HepG2 (cell line): ENCODE data around the gene CBLC. TPM values are rescaled to one million over a fixed set of nuclear protein-coding genes. Genes with fewer than 3 reads are reported as not detected.
A peak's percentile ranks its signal among the peaks of the same experiment; 100 is the strongest.

Source experiments
- ARID4A ChIP-seq: sonication (generic); formaldehyde crosslinking; IDR thresholded peaks from 2 replicates; pipeline ENCODE4 v1.5.0; 2020; ENCODE audit warnings: mild to moderate bottlenecking, missing genetic modification reagents, borderline replicate concordance
- BCL3 ChIP-seq: sonication (generic); formaldehyde crosslinking; IDR thresholded peaks from 2 replicates; pipeline ENCODE4 v1.5.1; 2020; ENCODE audit warnings: mild to moderate bottlenecking, missing genetic modification reagents, moderate library complexity
- CEBPB ChIP-seq: IDR thresholded peaks from 2 replicates; pipeline ENCODE4 v1.6.1; 2011; ENCODE audit warnings: low read depth, low read length, improper control_type of control experiment, borderline replicate concordance
- CEBPZ ChIP-seq: IDR thresholded peaks from 2 replicates; pipeline ENCODE4 v1.6.1; 2012; ENCODE audit warnings: low read length, improper control_type of control experiment
- GMEB1 ChIP-seq: sonication (generic); formaldehyde crosslinking; IDR thresholded peaks from 2 replicates; pipeline ENCODE4 v1.5.1; 2020; ENCODE audit warnings: missing genetic modification reagents, mild to moderate bottlenecking, borderline replicate concordance
- HOXA5 ChIP-seq: sonication (generic); formaldehyde crosslinking; IDR thresholded peaks from 2 replicates; pipeline ENCODE4 v1.4.0; 2020; ENCODE audit warnings: missing genetic modification reagents
- MAX ChIP-seq: IDR thresholded peaks from 2 replicates; pipeline ENCODE4 v1.6.1; 2012; ENCODE audit warnings: inconsistent platforms
- RBM39 ChIP-seq: fragments of 200-400 bp; formaldehyde crosslinking; IDR thresholded peaks from one replicate; pipeline ENCODE4 v1.6.1; 2018; ENCODE audit warnings: antibody characterized with exemption, mild to moderate bottlenecking, low read depth, low read length; ENCODE audit not compliant: poor library complexity, severe bottlenecking
- RFXANK ChIP-seq: IDR thresholded peaks from 2 replicates; pipeline ENCODE4 v1.6.1; 2016
- SCMH1 ChIP-seq: sonication (generic); formaldehyde crosslinking; IDR thresholded peaks from 2 replicates; pipeline ENCODE4 v1.9.0; 2021; ENCODE audit warnings: missing genetic modification reagents, mild to moderate bottlenecking, borderline replicate concordance
- SP4 ChIP-seq: sonication (generic); formaldehyde crosslinking; IDR thresholded peaks from 2 replicates; pipeline ENCODE4 v1.8.1; 2023; ENCODE audit warnings: mild to moderate bottlenecking, missing genetic modification reagents
- ZBTB39 ChIP-seq: sonication (generic); formaldehyde crosslinking; IDR thresholded peaks from 2 replicates; pipeline ENCODE4 v1.5.0; 2020; ENCODE audit warnings: missing genetic modification reagents
- ZNF570 ChIP-seq: sonication (generic); formaldehyde crosslinking; IDR thresholded peaks from 2 replicates; pipeline ENCODE4 v1.4.0; 2020; ENCODE audit warnings: mild to moderate bottlenecking, missing genetic modification reagents, borderline replicate concordance
- ZNF720 ChIP-seq: sonication (generic); formaldehyde crosslinking; IDR thresholded peaks from 2 replicates; pipeline ENCODE4 v1.4.0; 2020; ENCODE audit warnings: missing genetic modification reagents
- ZSCAN29 ChIP-seq: sonication (generic); formaldehyde crosslinking; conservative IDR thresholded peaks from 2 replicates; pipeline ENCODE4 v1.4.0; 2020; ENCODE audit warnings: mild to moderate bottlenecking, missing genetic modification reagents
- polyA plus RNA-seq, 8 experiments: library from polyadenylated mRNA; depleted of rRNA in 3 of 8; stranded (reverse) in 7 of 8; unstranded in 1 of 8; fragments of >200 nt; fragmentation: Illumina TruSeq in 4 of 8; extraction: Trizol in 4 of 8; gene quantifications; 2 replicates each; pipeline versions ENCODE4 v1.2.1 to v1.2.3, GENCODE V29; 2011 to 2016; ENCODE audit warnings: low read depth in 4 of 8, missing spikeins in 1 of 8, mixed read lengths in 1 of 8; ENCODE audit not compliant: insufficient read depth in 1 of 8
- total RNA-seq, 5 experiments: library from RNA; depleted of rRNA; stranded (reverse); fragments of >200 nt; fragmentation: Illumina TruSeq; extraction: Trizol; gene quantifications; 2 replicates each; pipeline ENCODE4 v1.2.3, GENCODE V29; 2016; ENCODE audit warnings: low read depth in 1 of 5

CBLC gene
- total and polyA plus RNA-seq, 2 of the 13 experiments (the other 11 are each of a cell fraction or from before 2014, with no cell fraction given) = 1.8 to 2.6 TPM

- TF ChIP-seq ZBTB39 (peak; percentile 100), GMEB1 (no peak), CEBPB (peak; percentile 71), RBM39 (no peak), ZNF570 (CRISPR knock-in tag) (no peak), SP4 (CRISPR knock-in tag) (no peak), BCL3 (CRISPR knock-in tag) (no peak), ZSCAN29 (CRISPR knock-in tag) (0 out of 2 replicates have a peak, but pooled peaks have one; percentile 34), ARID4A (CRISPR knock-in tag) (peak; percentile 65; the same call in 1 of the 2 replicates), ZNF720 (CRISPR knock-in tag) (no peak), SCMH1 (no peak), HOXA5 (CRISPR knock-in tag) (no peak), CEBPZ (no peak), RFXANK (CRISPR knock-in tag) (0 out of 2 replicates have a peak, but pooled peaks have one; percentile 61), MAX (peak; percentile 30; the same call in 1 of the 2 replicates)
Measured at GRCh38 chr19:44800461-44800860, 22.8 kb downstream of the CBLC start (continued).
